Upper lobe of left lung (tissue), 4 donors: ENCODE data around the gene PPP1R3C.

Experiments used
- CTCF ChIP-seq, 6 experiments: fragments of 450-650 bp in 4 of 6; fragments of 200-600 bp in 2 of 6; sonication (generic) in 2 of 6; IDR thresholded peaks; one replicate each; pipeline ENCODE4 v1.5.1; 2016 to 2019; ENCODE audit warnings: antibody characterized with exemption in 6 of 6
- EP300 ChIP-seq, 4 donors: sonication (generic); formaldehyde crosslinking; IDR thresholded peaks; one replicate each; pipeline ENCODE4 v1.5.1; 2017; ENCODE audit warnings: antibody characterized with exemption in 4 of 4, control low read depth in 2 of 4
- POLR2A ChIP-seq, 4 donors: fragments of 450-650 bp; IDR thresholded peaks; one replicate each; pipeline ENCODE4 v1.5.1; 2016 to 2017; ENCODE audit warnings: antibody characterized with exemption in 4 of 4, mild to moderate bottlenecking in 2 of 4

GRCh38 chr10:91610444-91610843 lies 22.4 kb downstream of the PPP1R3C start:
- no peak for TF ChIP-seq CTCF (IDR thresholded peaks at IDR 0.05)
- no peak for TF ChIP-seq POLR2A (IDR thresholded peaks at IDR 0.05)
- no peak for TF ChIP-seq EP300 (IDR thresholded peaks at IDR 0.05)
